Type B pancreatic cell (in vitro differentiated cells): ENCODE data around the gene CFAP119. TPM values are rescaled to one million over a fixed set of nuclear protein-coding genes. Genes with fewer than 3 reads are reported as not detected.

Source experiments
- DNase-seq: peaks from one replicate; pipeline ENCODE4 v3.0.0; 2021; ENCODE audit warnings: mixed read lengths; ENCODE audit not compliant: unreplicated experiment; ENCODE audit errors: extremely low spot score
- H3K27ac Mint-ChIP-seq: 2 replicates; pipeline ENCODE4 v1.8.0; 2021; ENCODE audit warnings: mild to moderate bottlenecking, mixed read lengths
- H3K27me3 Mint-ChIP-seq: 2 replicates; pipeline ENCODE4 v1.8.0; 2021; ENCODE audit warnings: mixed read lengths
- H3K36me3 Mint-ChIP-seq: 2 replicates; pipeline ENCODE4 v1.8.0; 2021; ENCODE audit warnings: mixed read lengths
- H3K4me1 Mint-ChIP-seq: one replicate; pipeline ENCODE4 v1.8.0; 2021; ENCODE audit warnings: mixed read lengths; ENCODE audit not compliant: unreplicated experiment
- H3K4me3 Mint-ChIP-seq: 2 replicates; pipeline ENCODE4 v1.8.0; 2021; ENCODE audit warnings: mild to moderate bottlenecking, mixed read lengths
- H3K9me3 Mint-ChIP-seq: 2 replicates; pipeline ENCODE4 v1.8.0; 2021; ENCODE audit warnings: mixed read lengths
- CTCF ChIP-seq: fragments of 200-600 bp; sonication (generic); conservative IDR thresholded peaks from 2 replicates; pipeline ENCODE4 v1.5.0; 2021; ENCODE audit warnings: antibody characterized with exemption, mild to moderate bottlenecking
- total RNA-seq: library from RNA; stranded (reverse); gene quantifications from 2 replicates; pipeline ENCODE4 v1.2.1, GENCODE V29; 2021; ENCODE audit warnings: low replicate concordance

CFAP119 gene
- total RNA-seq, 1 donor from 2014 or later = 15.0 TPM

- no peak for DNase-seq
- Mint-ChIP-seq H3K4me1 (peaks cover 19% of the 10 kb centered on the region), H3K9me3 (no peaks in the 10 kb centered on the region), H3K27me3 (no peaks in the 10 kb centered on the region), H3K27ac (peak within 1 kb of the TSS; percentile 82), H3K4me3 (peak within 1 kb of the TSS; percentile 92), H3K36me3 (no peaks in the 10 kb centered on the region)
- TF ChIP-seq CTCF = no peak
Measured at GRCh38 chr16:30786936-30787612, 25.2 kb upstream of the CFAP119 start, which contains the start of gene ZNF629. Gene ZNF629 (minus strand): TSS chr16:30787205. CDS start chr16:30784482, 2,723 bp downstream.

DNA sequence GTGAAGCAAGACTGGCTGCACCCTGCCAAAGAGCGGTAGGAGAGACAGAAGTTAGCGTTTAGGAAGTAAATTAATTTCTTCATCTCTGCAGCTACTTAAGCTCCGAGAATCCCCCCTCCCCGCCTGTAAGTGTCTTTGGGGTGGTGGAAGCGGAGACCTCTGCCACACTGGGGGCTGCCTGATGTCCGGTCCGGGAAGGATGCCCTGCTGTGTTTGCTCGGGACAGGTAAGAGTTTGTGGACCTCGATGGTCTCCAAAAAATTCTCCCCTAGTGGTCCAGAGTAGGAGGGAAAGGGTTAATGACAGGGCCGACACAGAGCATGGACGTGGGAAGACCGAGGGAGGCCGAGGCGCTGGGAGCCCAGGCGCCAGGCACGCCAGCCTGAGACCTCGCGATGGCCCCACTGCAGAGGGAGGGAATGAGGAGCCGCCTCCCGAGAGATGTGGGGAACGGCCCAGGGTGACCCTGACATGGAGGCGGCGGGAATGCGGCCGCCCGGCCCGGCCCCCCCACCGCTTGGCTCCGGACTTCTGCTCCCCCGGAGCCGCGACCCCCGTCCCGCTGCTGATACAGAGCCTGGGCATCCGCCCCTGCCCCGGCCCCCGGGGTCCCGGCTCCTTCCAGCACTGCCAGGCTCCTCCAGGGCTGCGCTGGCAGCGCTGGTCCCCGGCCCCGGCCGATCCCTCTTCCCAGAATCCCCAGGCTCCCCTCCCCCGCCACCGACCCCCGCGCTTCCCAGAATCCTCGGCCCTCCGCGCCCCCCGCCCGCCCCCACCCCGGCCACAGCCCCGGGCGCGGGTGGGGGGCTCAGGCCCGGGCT, 24.5 kb upstream of the CFAP119 start:
- no peak for TF ChIP-seq CTCF
- H3K4me1 Mint-ChIP-seq = peaks cover 19% of the 10 kb centered on the region
- no peaks in the 10 kb centered on the region for H3K36me3 Mint-ChIP-seq
- no peaks in the 10 kb centered on the region for H3K27me3 Mint-ChIP-seq
- H3K4me3 Mint-ChIP-seq = peak overlapping the region; percentile 91
- H3K27ac Mint-ChIP-seq = no peak overlapping the region
- H3K9me3 Mint-ChIP-seq = no peaks in the 10 kb centered on the region
- no peak for DNase-seq

- no peak for TF ChIP-seq CTCF
- Mint-ChIP-seq H3K9me3 (no peaks in the 10 kb centered on the region), H3K4me3 (peak overlapping the region; percentile 91), H3K4me1 (peaks cover 19% of the 10 kb centered on the region), H3K27ac (peak overlapping the region; percentile 53), H3K27me3 (no peaks in the 10 kb centered on the region), H3K36me3 (no peaks in the 10 kb centered on the region)
- no peak for DNase-seq
Measured at GRCh38 chr16:30785126-30786106, 23.6 kb upstream of the CFAP119 start.

GRCh38 chr16:30784215-30784614, 22.4 kb upstream of the CFAP119 start:
- no peaks in the 10 kb centered on the region for H3K27me3 Mint-ChIP-seq
- no peaks in the 10 kb centered on the region for H3K36me3 Mint-ChIP-seq
- DNase-seq = no peak
- peaks cover 20% of the 10 kb centered on the region for H3K4me1 Mint-ChIP-seq
- no peak overlapping the region for H3K27ac Mint-ChIP-seq
- H3K4me3 Mint-ChIP-seq = peak overlapping the region; percentile 47
- no peak for TF ChIP-seq CTCF
- H3K9me3 Mint-ChIP-seq = no peaks in the 10 kb centered on the region
